ENCODE data around the gene RHEBL1. TPM values are rescaled to one million over a fixed set of nuclear protein-coding genes. Genes with fewer than 3 reads are reported as not detected.

The RHEBL1 gene
- total and polyA plus RNA-seq, 4 donors, result 0.29 to 1.2 (median 0.36) TPM; not detected in 1

DNA sequence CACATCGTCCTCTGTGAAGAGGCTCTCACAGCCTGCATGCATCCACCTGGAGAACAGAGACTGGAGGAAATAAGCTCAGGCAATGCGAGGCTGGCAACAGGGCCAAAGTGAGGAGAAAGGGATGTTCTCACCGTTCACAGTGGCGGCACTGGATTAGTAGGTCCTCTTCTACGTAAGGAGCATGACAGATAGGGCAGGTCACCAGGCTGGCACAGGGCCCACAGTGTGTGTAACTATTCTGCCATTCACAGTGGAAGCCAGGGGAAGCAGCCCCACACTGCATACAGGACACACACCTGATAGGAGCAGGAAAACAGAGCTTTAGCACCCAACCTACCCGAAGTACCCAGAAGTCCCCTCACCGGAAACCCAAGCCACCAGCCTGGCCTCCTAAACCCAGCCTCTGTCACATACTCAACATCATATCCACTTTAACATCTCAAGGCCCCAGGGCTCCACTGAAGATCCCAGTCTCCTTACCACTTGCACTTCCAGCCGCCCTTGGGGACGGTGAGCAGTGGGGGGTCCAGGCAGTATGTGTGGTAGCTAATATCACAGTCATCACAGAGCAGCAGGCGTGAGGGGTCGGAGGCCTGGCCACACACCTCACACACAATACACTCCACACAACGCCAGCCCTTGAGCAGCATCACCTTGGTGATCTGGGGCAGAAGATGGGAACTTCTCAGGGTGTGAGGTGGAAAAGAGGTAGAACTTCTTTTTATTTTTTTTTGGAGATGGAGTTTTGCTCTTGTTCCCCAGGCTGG is 23.5 kb downstream of the RHEBL1 start:
- H3K9ac ChIP-seq (ENCODE audit: low read depth in 1 of 2, low read length in 2 of 2), result no peak overlapping the region
- no peaks in the 10 kb centered on the region for H3K27me3 ChIP-seq (ENCODE audit: control insufficient read depth in 4 of 4, insufficient read depth in 4 of 4, low read length in 3 of 4)
- TF ChIP-seq, protein P1, sequence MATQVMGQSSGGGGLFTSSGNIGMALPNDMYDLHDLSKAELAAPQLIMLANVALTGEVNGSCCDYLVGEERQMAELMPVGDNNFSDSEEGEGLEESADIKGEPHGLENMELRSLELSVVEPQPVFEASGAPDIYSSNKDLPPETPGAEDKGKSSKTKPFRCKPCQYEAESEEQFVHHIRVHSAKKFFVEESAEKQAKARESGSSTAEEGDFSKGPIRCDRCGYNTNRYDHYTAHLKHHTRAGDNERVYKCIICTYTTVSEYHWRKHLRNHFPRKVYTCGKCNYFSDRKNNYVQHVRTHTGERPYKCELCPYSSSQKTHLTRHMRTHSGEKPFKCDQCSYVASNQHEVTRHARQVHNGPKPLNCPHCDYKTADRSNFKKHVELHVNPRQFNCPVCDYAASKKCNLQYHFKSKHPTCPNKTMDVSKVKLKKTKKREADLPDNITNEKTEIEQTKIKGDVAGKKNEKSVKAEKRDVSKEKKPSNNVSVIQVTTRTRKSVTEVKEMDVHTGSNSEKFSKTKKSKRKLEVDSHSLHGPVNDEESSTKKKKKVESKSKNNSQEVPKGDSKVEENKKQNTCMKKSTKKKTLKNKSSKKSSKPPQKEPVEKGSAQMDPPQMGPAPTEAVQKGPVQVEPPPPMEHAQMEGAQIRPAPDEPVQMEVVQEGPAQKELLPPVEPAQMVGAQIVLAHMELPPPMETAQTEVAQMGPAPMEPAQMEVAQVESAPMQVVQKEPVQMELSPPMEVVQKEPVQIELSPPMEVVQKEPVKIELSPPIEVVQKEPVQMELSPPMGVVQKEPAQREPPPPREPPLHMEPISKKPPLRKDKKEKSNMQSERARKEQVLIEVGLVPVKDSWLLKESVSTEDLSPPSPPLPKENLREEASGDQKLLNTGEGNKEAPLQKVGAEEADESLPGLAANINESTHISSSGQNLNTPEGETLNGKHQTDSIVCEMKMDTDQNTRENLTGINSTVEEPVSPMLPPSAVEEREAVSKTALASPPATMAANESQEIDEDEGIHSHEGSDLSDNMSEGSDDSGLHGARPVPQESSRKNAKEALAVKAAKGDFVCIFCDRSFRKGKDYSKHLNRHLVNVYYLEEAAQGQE (IDR thresholded peaks at IDR 0.05), result no peak
- TF ChIP-seq, protein P2, sequence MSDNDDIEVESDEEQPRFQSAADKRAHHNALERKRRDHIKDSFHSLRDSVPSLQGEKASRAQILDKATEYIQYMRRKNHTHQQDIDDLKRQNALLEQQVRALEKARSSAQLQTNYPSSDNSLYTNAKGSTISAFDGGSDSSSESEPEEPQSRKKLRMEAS (IDR thresholded peaks at IDR 0.05), result no peak
- TF ChIP-seq FOXA2 (IDR thresholded peaks at IDR 0.05) (no peak), EGR1 (IDR thresholded peaks at IDR 0.05; ENCODE audit: low read depth in 2 of 2) (no peak)
- no peaks in the 10 kb centered on the region for H3K9me3 ChIP-seq (ENCODE audit: control insufficient read depth in 4 of 4, low read length in 3 of 4)
- H3K36me3 ChIP-seq (ENCODE audit: control insufficient read depth in 4 of 4, insufficient read depth in 3 of 4, low read depth in 1 of 4, low read length in 3 of 4), result peaks cover 42 to 95% (median 73%) of the 10 kb centered on the region in 4 donors
- no peaks in the 10 kb centered on the region for H3K4me1 ChIP-seq (ENCODE audit: control insufficient read depth in 4 of 4, insufficient read depth in 4 of 4, low read length in 3 of 4)
- DNase-seq (ENCODE audit: low spot score), result no peak
- no peak overlapping the region for H3K27ac ChIP-seq (ENCODE audit: low read depth in 1 of 2, low read length in 2 of 2)
- 95% methylated on average over 12 of the region's 12 CpGs for WGBS
- H3K4me3 ChIP-seq (ENCODE audit: low read depth in 1 of 3, low read length in 3 of 3), result no peak overlapping the region

DNA sequence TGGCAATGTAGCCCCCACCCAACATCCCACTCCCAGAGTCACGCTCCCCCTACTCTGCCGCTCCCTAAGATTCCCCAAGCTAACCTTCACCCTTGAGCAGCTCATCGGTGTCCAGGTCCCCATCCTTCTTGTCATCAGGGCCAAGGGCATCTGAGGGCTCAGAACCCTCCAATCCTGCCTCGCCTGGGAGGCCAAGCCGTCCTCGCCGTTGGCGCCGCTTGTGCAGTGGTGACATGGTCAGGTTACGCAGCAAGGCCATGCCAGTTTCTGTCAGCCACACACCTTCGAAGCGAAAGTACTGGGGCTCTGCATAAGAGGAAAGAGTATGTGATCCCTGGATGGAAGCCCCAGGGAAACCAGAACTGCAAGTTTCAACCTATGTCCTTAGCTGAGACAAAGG is 25.1 kb downstream of the RHEBL1 start:
- TF ChIP-seq JUND (IDR thresholded peaks at IDR 0.05), result no peak
- TF ChIP-seq RAD21 (IDR thresholded peaks at IDR 0.05), result no peak
- TF ChIP-seq GABPA (IDR thresholded peaks at IDR 0.05 in 1 of 2, conservative IDR thresholded peaks at IDR 0.05 in 1 of 2), result no peak
- TF ChIP-seq RXRA (IDR thresholded peaks at IDR 0.05), result no peak
- no peak for TF ChIP-seq FOXA2 (IDR thresholded peaks at IDR 0.05)
- no peak for TF ChIP-seq HNF4G (IDR thresholded peaks at IDR 0.05)
- TF ChIP-seq, protein P3, sequence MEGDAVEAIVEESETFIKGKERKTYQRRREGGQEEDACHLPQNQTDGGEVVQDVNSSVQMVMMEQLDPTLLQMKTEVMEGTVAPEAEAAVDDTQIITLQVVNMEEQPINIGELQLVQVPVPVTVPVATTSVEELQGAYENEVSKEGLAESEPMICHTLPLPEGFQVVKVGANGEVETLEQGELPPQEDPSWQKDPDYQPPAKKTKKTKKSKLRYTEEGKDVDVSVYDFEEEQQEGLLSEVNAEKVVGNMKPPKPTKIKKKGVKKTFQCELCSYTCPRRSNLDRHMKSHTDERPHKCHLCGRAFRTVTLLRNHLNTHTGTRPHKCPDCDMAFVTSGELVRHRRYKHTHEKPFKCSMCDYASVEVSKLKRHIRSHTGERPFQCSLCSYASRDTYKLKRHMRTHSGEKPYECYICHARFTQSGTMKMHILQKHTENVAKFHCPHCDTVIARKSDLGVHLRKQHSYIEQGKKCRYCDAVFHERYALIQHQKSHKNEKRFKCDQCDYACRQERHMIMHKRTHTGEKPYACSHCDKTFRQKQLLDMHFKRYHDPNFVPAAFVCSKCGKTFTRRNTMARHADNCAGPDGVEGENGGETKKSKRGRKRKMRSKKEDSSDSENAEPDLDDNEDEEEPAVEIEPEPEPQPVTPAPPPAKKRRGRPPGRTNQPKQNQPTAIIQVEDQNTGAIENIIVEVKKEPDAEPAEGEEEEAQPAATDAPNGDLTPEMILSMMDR (IDR thresholded peaks at IDR 0.05; ENCODE audit: low read depth, low read length, missing input control), result no peak
- TF ChIP-seq SP1 (IDR thresholded peaks at IDR 0.05), result no peak
- TF ChIP-seq YY1 (IDR thresholded peaks at IDR 0.05), result no peak
- TF ChIP-seq, protein P1 (IDR thresholded peaks at IDR 0.05), result no peak
- no peak for DNase-seq (ENCODE audit: low spot score)
- H3K27ac ChIP-seq (ENCODE audit: low read depth in 1 of 2, low read length in 2 of 2), result no peak overlapping the region
- H3K9ac ChIP-seq (ENCODE audit: low read depth in 1 of 2, low read length in 2 of 2), result no peak overlapping the region
- peaks cover 37 to 97% (median 65%) of the 10 kb centered on the region in 4 donors for H3K36me3 ChIP-seq (ENCODE audit: control insufficient read depth in 4 of 4, insufficient read depth in 3 of 4, low read depth in 1 of 4, low read length in 3 of 4)
- H3K9me3 ChIP-seq (ENCODE audit: control insufficient read depth in 4 of 4, low read length in 3 of 4), result no peaks in the 10 kb centered on the region
- H3K4me3 ChIP-seq (ENCODE audit: low read depth in 1 of 3, low read length in 3 of 3), result no peak overlapping the region
- H3K4me1 ChIP-seq (ENCODE audit: control insufficient read depth in 4 of 4, insufficient read depth in 4 of 4, low read length in 3 of 4), result no peaks in the 10 kb centered on the region
- H3K27me3 ChIP-seq (ENCODE audit: control insufficient read depth in 4 of 4, insufficient read depth in 4 of 4, low read length in 3 of 4), result no peaks in the 10 kb centered on the region
- 96% methylated on average over 12 of the region's 12 CpGs for WGBS
